Activated CD8-positive, alpha-beta T cell treated with anti-CD3 and anti-CD28 coated beads for 36 hours (primary cell): ENCODE data around the gene CD38. TPM values are rescaled to one million over a fixed set of nuclear protein-coding genes. Genes with fewer than 3 reads are reported as not detected.

Experiments
- ATAC-seq: fragments of 200-7000 bp; cut with Tn5 transposase; one replicate; pipeline ENCODE4 v1.10.0; 2021; ENCODE audit warnings: mild to moderate bottlenecking, moderate library complexity
- CTCF ChIA-PET: fragments of 350-600 bp; sonication (Branson Sonifier 250); formaldehyde crosslinking; loops from one replicate; lab custom pipeline; 2021; ENCODE audit warnings: antibody characterized with exemption; lab: Charles Lee
- POLR2A ChIA-PET: fragments of 350-600 bp; sonication (Branson Sonifier 250); formaldehyde crosslinking; loops from one replicate; lab custom pipeline; 2021; ENCODE audit warnings: antibody characterized with exemption; lab: Charles Lee
- DNase-seq: peaks from one replicate; pipeline ENCODE4 v3.0.0-alpha.2; 2020
- H3K27ac Mint-ChIP-seq: one replicate; pipeline ENCODE4 v1.8.0; 2021; ENCODE audit warnings: mild to moderate bottlenecking, mixed read lengths
- H3K27me3 Mint-ChIP-seq: one replicate; pipeline ENCODE4 v1.8.0; 2021; ENCODE audit warnings: mixed read lengths
- H3K36me3 Mint-ChIP-seq: one replicate; pipeline ENCODE4 v1.8.0; 2021; ENCODE audit warnings: low read depth, mixed read lengths
- H3K4me1 Mint-ChIP-seq: one replicate; pipeline ENCODE4 v1.8.0; 2021; ENCODE audit warnings: low read depth, mixed read lengths
- H3K4me3 Mint-ChIP-seq: one replicate; pipeline ENCODE4 v1.8.0; 2021; ENCODE audit warnings: mild to moderate bottlenecking, moderate library complexity, mixed read lengths
- H3K9me3 Mint-ChIP-seq: one replicate; pipeline ENCODE4 v1.8.0; 2021; ENCODE audit warnings: mixed read lengths
- intact Hi-C: fragments of 100-400 bp; cut with micrococcal nuclease; formaldehyde crosslinking; loops from one replicate; pipeline ENCODE4 v1.10.0; 2022
- total RNA-seq, 2 experiments: library from RNA; stranded (reverse); gene quantifications; one replicate each; pipeline ENCODE4 v1.2.3, GENCODE V29; 2021
- TF ChIP-seq, protein P1 (sequence below): fragments of 200-600 bp; IDR thresholded peaks from one replicate; pipeline ENCODE4 v1.8.0; 2022; ENCODE audit warnings: antibody characterized with exemption, mild to moderate bottlenecking

The CD38 gene
- total RNA-seq, 2 experiments from 2014 or later, result 24.3 to 25.6 TPM

DNA sequence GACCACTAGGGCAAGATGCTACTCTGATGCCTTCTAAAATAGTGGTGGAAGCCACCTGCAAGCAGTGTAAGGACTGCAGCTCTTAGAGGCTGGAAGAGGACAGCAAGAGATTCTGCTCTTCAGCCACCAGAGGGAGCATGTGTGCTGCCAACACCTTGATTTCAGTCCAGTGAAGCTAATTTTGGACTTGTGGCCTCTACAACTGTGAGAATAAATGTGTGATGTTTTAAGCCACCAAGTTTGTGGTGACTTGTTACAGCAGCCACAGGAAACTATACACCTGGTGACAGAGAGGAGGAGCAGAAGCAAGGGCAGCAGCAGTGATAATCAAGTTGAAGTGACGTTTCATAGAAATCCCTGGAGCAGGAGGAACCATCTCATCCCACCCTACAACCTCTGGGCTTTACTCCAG is 104.6 kb downstream of the CD38 start:
- H3K27me3 Mint-ChIP-seq, result peaks cover 2% of the 10 kb centered on the region
- H3K4me1 Mint-ChIP-seq, result peaks cover 1% of the 10 kb centered on the region
- intact Hi-C loops, result loop anchor here (1.0 to 5.0 kb wide), 3 partner anchors 74 to 118 kb away; no protein-coding TSS in a partner anchor
- peaks cover 5% of the 10 kb centered on the region for H3K9me3 Mint-ChIP-seq
- ATAC-seq (peak; percentile 92), DNase-seq (peak; percentile 59)
- TF ChIP-seq, protein P1, sequence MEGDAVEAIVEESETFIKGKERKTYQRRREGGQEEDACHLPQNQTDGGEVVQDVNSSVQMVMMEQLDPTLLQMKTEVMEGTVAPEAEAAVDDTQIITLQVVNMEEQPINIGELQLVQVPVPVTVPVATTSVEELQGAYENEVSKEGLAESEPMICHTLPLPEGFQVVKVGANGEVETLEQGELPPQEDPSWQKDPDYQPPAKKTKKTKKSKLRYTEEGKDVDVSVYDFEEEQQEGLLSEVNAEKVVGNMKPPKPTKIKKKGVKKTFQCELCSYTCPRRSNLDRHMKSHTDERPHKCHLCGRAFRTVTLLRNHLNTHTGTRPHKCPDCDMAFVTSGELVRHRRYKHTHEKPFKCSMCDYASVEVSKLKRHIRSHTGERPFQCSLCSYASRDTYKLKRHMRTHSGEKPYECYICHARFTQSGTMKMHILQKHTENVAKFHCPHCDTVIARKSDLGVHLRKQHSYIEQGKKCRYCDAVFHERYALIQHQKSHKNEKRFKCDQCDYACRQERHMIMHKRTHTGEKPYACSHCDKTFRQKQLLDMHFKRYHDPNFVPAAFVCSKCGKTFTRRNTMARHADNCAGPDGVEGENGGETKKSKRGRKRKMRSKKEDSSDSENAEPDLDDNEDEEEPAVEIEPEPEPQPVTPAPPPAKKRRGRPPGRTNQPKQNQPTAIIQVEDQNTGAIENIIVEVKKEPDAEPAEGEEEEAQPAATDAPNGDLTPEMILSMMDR, result peak; percentile 98
- H3K27ac Mint-ChIP-seq, result no peak overlapping the region
- ChIA-PET POLR2A (interaction anchor here (2.4 kb wide), 1 partner anchor 73 kb away, joined by 9 read pairs; no protein-coding TSS in a partner anchor), CTCF (interaction anchor here (0.6 to 9.5 kb wide), 78 partner anchors 8 to 410 kb away, joined by 3 to 203 read pairs (median 5); partner anchors contain the start of genes FGFBP1 and FGFBP2)
- no peaks in the 10 kb centered on the region for H3K36me3 Mint-ChIP-seq
- H3K4me3 Mint-ChIP-seq, result no peak overlapping the region

DNA sequence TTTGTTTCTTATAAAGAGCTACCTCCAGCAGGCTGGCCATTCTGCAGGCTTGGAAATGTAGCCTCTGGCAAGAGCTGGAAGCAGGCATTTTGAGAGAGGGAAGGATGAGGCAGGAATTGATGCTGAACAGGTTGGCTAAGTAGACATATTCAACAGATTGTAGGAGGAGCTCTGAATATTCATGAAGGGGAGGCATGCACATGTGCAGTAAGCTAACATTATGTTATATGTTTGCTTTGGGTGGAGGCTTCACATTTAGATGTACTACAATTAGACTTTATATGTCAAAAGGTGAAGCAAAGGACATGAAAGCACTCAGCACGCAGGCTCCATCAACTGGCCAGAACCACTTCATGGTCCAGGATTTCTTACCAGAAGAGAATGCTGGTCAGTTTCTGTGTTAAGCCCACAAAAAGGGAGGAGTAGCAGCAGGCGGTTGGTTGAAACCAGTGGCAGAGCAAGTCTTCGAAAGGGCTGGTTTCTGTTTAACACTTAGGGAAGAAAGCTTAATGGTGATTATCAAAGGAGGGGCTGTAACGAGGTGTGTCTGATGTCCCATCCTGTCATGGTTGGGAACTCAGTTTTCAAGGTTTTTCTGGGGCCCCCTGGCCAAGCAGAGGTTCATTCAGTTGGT is 105.6 kb downstream of the CD38 start:
- intact Hi-C loops, result loop anchor here (2.0 to 5.0 kb wide), 2 partner anchors 76 to 117 kb away; no protein-coding TSS in a partner anchor
- no peak for DNase-seq
- ChIA-PET CTCF (interaction anchor here (0.6 to 9.5 kb wide), 38 partner anchors 9 to 404 kb away, joined by 3 to 203 read pairs (median 10); no protein-coding TSS in a partner anchor), POLR2A (interaction anchor here (1.1 to 2.4 kb wide), 2 partner anchors 70 to 72 kb away, joined by 3 to 9 read pairs; no protein-coding TSS in a partner anchor)
- TF ChIP-seq, protein P1, result no peak
- Mint-ChIP-seq H3K4me3 (no peak overlapping the region), H3K4me1 (peaks cover 1% of the 10 kb centered on the region), H3K36me3 (no peaks in the 10 kb centered on the region), H3K9me3 (no peaks in the 10 kb centered on the region), H3K27ac (no peak overlapping the region), H3K27me3 (peaks cover 2% of the 10 kb centered on the region)
- no peak for ATAC-seq

DNA sequence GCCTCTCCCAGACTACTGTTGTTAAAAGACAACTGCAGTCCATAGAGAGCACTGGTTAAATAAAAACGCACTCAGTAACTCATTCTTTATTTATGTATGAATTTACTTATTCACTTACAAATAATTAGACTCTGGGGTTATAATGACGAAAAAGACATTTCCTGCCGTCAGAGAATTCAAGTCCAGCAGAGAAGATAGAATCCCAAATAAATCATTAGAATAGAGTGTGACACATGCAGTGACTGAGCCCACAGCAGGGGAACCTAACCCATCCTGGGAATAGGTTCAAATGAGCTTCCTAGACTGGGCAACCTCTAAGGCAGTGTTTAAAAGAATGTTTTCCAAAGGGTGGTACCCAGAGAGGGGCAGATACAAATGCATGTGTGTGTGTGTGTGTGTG is 106.5 kb downstream of the CD38 start:
- Mint-ChIP-seq H3K9me3 (no peaks in the 10 kb centered on the region), H3K36me3 (no peaks in the 10 kb centered on the region), H3K4me1 (peaks cover 1% of the 10 kb centered on the region), H3K4me3 (no peak overlapping the region), H3K27ac (no peak overlapping the region), H3K27me3 (peaks cover 2% of the 10 kb centered on the region)
- ATAC-seq (no peak), DNase-seq (no peak)
- ChIA-PET CTCF (interaction anchor here (8.5 kb wide), 1 partner anchor 67 kb away, joined by 203 read pairs; no protein-coding TSS in a partner anchor), POLR2A (no interaction called here)
- intact Hi-C loops, result loop anchor here (5.0 kb wide), 1 partner anchor 77 kb away; no protein-coding TSS in a partner anchor
- TF ChIP-seq, protein P1, result no peak

DNA sequence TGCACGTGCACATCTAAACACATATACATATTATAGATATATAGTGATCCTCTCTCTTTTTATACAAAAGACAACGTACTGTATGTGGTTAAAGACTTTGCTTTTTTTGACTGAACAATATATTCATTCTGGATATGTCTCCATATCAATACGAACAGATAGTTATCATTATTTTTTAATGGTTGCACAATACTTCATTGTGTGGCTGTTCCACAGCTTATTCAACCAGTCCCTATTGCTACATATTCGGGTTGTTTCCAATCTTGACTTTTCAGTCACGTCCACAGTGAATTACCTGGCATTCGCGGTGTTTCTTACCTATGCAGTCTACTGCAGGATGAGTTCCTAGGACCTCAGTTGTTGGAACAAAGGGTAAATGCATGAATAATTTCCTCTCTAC is 107.3 kb downstream of the CD38 start:
- Mint-ChIP-seq H3K36me3 (no peaks in the 10 kb centered on the region), H3K4me3 (no peak overlapping the region), H3K9me3 (no peaks in the 10 kb centered on the region), H3K27ac (no peak overlapping the region), H3K4me1 (peaks cover 1% of the 10 kb centered on the region), H3K27me3 (peaks cover 2% of the 10 kb centered on the region)
- ATAC-seq (no peak), DNase-seq (no peak)
- intact Hi-C loops, result no loop called here
- POLR2A ChIA-PET, result no interaction called here
- TF ChIP-seq, protein P1, result no peak
- CTCF ChIA-PET, result interaction anchor here (1.6 to 8.5 kb wide), 2 partner anchors 66 to 80 kb away, joined by 6 to 203 read pairs; no protein-coding TSS in a partner anchor

DNA sequence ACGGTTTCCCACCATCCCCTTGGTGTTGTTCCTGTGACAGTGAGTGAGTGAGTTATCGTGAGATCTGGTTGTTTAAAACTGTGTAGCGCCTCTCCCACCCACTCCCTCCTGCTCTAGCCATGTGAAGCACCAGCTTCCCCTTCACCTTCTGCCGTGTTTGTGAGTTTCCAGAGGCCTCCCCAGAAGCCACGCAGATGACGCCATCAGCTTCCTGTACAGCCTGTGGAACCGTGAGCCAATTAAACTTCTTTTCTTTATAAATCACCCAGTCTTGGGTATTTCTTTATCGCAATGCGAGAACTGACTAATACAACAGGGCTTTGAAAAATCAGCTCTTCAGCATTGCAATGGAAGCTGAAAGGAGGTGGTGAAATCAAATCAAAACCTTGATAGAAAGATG is 110.4 kb downstream of the CD38 start:
- DNase-seq (peak; percentile 32), ATAC-seq (peak; percentile 20)
- ChIA-PET POLR2A (no interaction called here), CTCF (interaction anchor here (1.1 to 2.2 kb wide), 5 partner anchors 8 to 113 kb away, joined by 3 to 11 read pairs (median 6); no protein-coding TSS in a partner anchor)
- H3K9me3 Mint-ChIP-seq, result no peaks in the 10 kb centered on the region
- H3K27ac Mint-ChIP-seq, result no peak overlapping the region
- TF ChIP-seq, protein P1, result no peak
- no peaks in the 10 kb centered on the region for H3K4me1 Mint-ChIP-seq
- H3K4me3 Mint-ChIP-seq, result no peak overlapping the region
- no peaks in the 10 kb centered on the region for H3K36me3 Mint-ChIP-seq
- H3K27me3 Mint-ChIP-seq, result peaks cover 2% of the 10 kb centered on the region
- intact Hi-C loops, result no loop called here
